Stimulated activated CD8-positive, alpha-beta memory T cell treated with anti-CD3 and anti-CD28 coated beads, Interleukin-12 subunit alpha, Interleukin-12 subunit beta, amount 100 ng/mL, for 1 hour (primary cell): ENCODE measurements around the gene HRAS.

Source experiments
- DNase-seq: peaks from one replicate; pipeline ENCODE4 v3.0.0-alpha.2; 2020; ENCODE audit warnings: low read depth

HRAS gene

GRCh38 chr11:507727-508515, 27.5 kb downstream of the HRAS start:
- no peak for DNase-seq

- peak; percentile 99 for DNase-seq
Measured at GRCh38 chr11:506995-507726, 28.2 kb downstream of the HRAS start, which contains the start of gene RNH1. TSS of gene RNH1 (minus strand) at chr11:507242. CDS start at chr11:502162, 5,080 bp downstream.

- peak; percentile 94 for DNase-seq
Measured at GRCh38 chr11:506238-506994, 29.0 kb downstream of the HRAS start.

- no peak for DNase-seq
Measured at GRCh38 chr11:504994-505344, 30.4 kb downstream of the HRAS start.

- no peak for DNase-seq
Measured at GRCh38 chr11:504053-504993, 31.1 kb downstream of the HRAS start.

GRCh38 chr11:503179-503981, 32.0 kb downstream of the HRAS start:
- DNase-seq, result no peak

- no peak for DNase-seq
Measured at GRCh38 chr11:502288-503178, 32.8 kb downstream of the HRAS start.

- DNase-seq, result no peak
Measured at GRCh38 chr11:501683-502287, 33.6 kb downstream of the HRAS start.

- DNase-seq, result no peak
Measured at GRCh38 chr11:501001-501682, 34.2 kb downstream of the HRAS start.

GRCh38 chr11:499201-500076, 35.9 kb downstream of the HRAS start:
- no peak for DNase-seq

GRCh38 chr11:498297-499181, 36.8 kb downstream of the HRAS start:
- DNase-seq, result no peak

GRCh38 chr11:497565-498296, 37.6 kb downstream of the HRAS start:
- no peak for DNase-seq

- DNase-seq, result no peak
Measured at GRCh38 chr11:496834-497564, 38.4 kb downstream of the HRAS start.

- DNase-seq, result no peak
Measured at GRCh38 chr11:495537-495931, 39.8 kb downstream of the HRAS start.
